ENCODE measurements around the gene KLHDC4.
"Not testable (repeated sequence)": the region's sequence is repeated elsewhere in the genome, so short reads cannot be mapped to it uniquely, and the experiment has no call there.

The KLHDC4 gene

DNA sequence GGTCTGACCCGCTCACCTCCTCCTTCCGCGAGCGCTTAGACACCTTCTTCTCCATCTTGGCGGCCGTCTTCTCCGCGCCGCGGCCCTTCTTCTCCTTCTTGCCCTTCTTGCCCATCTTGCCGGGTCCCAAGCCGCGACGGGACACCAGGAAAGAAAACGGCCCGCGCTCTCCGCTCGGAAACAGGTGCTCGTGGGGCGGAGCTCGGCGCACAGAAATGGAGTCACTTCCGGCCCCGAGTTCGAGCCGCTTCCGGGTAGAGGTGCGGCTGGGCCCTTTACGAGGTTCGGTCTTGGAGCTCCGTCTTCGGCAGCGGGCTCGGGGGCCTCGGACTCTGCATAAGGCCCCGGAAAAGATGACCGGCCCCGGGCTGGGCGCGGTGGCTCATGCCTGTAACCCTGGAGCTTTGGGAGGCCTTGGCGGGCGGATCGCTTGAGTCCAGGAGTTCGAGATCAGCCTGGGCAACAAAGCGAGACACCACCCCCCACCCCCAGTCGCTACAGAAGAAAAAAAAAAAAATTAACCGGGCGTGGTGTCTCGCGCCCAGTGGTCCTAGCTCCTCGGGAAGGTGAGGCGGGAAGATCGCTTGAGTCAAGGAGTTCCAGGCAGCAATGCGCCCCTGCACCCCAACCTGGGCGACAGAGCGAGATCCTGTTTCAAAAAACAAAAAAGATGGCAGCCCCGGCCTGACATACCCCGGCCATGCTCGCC is at the start of gene KLHDC4:
TSS of gene KLHDC4 (minus strand) at position 211 of the 709 bp plus-strand sequence. CDS start at position 115, 96 bp downstream.
- peak within 1 kb of the TSS; percentile 71 for H3K27ac ChIP-seq
- DNase-seq (ENCODE audit: low read depth, low spot score), result peak; percentile 50

DNA sequence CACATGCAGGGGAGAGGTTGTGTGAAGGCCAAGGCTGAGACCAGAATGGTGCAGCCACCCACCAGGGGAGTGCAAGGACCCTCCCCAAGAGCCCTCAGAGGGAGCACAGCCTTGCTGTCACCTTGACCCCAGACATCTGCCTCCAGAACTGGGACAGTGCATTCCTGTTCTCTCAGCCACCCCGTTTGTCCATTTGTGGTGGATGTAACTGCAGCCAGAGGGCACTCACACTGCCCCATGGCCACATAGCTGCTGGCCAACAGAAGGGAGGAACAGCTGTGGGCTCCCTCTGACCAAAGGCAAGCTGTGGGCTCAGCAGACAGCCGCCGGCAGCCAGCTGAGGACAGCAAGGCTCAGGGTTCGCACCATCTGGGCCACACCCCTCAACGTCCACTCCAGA is 49.8 kb upstream of the KLHDC4 start:
- H3K27ac ChIP-seq, result no peak overlapping the region
- DNase-seq (ENCODE audit: low read depth, low spot score), result no peak

DNA sequence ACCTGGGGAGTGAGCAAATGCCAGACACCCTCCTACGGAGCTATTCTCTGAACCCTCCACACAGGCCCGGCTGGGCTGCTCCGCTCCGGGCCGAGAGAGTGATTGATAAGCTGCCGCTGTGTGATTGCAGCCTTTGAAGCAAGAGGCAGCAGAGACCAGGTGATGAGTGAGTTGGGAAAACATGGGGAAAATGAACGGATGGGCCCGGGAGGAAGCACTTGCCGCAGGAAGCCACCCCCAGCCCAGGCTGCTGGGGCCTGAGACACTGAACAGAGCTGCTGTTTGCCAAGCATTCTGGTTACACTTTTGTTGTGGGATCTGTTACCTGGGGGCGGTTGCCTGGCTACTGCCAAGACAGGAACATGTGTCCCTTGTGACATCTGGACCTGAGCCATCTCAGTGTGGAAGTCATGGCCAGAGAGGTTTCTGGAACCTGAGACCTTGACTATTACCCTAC is 46.4 kb upstream of the KLHDC4 start:
- no peak overlapping the region for H3K27ac ChIP-seq
- DNase-seq (ENCODE audit: low read depth, low spot score), result no peak

DNA sequence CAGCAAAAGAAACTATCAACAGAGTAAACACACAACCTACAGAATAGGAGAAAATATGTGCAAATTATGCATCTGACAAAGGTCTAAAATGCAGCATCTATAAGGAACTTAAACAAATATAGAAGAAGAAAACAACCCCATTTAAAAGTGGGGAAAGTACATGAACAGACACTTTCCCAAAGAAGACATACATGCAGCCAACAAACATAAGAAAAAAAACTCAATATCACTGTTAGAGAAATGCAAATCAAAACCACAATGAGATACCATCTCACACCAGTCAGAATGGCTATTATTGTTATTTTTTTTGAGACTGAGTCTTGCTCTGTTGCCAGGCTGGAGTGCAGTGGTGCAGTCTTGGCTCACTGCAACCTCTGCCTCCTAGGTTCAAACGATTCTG is 45.7 kb upstream of the KLHDC4 start:
- not testable (repeated sequence) for DNase-seq (ENCODE audit: low read depth, low spot score); H3K27ac ChIP-seq

DNA sequence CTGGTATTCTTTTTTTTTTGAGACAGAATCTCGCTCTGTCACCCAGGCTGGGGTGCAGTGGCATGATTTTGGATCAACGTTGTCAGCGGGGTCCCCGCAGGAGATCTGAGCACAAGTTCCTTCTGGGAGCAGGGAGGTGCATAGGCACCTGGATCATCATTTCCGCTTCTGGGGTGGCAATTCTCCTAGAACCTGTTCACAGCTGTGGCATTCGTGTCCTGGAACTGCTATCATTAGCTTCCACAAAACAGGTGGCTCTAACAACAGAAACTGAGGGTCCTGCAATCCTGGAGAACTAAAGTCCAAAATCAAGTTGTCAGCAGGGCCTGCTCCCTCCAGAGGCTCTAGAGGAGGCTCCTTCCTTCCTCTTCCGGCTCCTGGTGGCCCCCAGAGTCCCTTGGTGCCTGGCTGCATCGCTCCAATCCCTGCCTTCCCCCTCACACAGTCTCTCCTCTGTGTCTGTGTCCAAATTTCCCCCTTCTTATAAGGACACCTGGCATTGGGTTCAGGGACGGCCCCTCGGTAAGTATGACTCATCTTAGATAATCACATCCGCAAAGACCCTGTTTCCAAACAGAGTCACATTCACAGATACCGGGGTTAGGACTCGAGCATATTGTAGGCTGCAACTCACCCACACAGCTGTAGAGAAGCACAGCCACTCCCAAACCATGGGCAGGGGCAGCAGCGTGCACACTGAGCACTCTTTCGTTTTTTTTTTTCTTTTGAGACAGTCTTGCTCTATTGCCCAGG is 43.5 kb upstream of the KLHDC4 start:
- DNase-seq (ENCODE audit: low read depth, low spot score), result no peak
- H3K27ac ChIP-seq, result no peak overlapping the region

DNA sequence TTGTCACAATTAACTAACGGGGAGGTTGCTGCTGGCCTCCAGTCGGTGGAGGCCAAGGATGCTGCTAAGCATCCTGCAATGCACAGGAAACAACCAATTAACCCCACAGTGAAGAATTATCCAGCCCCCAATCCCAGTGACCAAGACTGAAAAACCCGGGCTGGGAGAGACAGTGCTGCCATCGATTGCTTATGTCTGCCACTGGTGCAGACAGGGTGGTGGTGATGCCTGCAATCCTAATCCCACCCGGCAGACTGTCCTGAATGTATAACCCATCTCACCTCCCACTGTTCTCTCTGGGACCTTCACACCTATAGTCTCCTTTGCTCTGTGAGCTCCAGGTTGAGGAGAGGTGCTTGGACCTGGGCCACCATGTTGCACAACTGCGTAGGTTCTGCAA is 42.3 kb upstream of the KLHDC4 start:
- peak overlapping the region; percentile 99 for H3K27ac ChIP-seq
- DNase-seq (ENCODE audit: low read depth, low spot score), result no peak

DNA sequence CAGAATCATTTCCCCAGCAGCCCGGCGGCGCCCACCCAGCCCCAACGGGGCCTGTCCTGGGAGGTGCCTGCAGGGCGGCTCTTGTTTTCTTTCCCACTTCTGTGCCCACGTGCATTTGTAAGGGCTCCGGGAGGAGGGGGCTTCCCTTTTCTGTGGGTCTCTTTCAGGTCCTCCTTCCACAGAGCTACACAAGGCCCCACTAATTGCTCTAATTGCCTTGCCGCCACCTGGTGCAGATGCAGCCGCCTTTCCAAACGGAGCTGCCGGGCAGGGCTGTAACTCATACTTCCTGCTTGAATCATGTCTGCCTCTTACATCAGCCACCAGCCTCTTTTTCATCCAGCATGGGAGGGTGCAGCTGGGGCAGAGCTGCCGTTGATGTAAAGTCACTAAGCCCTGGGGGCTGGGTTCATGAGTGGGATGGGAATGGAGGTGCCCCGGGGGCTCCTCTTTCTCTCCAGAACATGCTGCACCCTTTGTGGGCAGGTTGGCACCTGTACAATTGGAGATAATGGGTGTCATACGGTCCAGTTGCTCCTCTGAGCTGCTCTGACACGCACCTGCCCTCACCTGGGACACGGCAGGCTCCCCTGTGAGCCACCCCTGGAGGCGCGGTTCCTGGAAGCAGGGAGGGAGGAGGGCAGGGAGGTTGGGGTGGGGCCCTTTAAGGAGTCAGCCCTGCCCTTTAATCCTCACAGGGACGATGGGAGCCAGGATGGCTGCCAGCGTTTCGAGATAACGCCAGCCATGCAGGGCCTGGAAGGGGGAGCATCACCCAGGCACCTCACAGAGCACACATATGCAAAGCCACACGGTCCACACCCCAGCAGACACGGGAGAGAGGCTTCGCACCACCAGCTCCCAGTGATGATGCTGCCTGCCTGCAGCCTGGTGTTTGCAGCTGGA is 41.1 kb upstream of the KLHDC4 start:
- peak; percentile 92 for DNase-seq (ENCODE audit: low read depth, low spot score)
- peak overlapping the region; percentile 99 for H3K27ac ChIP-seq

DNA sequence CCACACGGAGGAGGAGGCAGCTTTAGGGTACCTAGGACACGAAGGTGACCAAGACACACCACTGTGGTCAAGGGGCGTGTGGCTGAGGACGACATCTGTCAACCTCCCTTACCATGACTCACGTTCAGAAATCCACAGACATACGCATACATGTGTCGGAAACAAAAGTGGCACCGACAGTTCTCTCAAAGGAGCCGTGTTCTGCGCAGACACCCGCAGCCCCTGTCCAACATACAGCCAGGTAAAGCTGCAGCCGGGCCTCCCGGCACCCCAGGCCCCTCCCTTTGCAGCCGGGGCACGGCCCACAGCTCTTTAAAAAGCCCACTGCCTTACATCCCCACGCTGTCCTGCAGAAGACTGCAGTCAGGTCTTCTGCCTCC is 40.5 kb upstream of the KLHDC4 start:
- H3K27ac ChIP-seq, result peak overlapping the region; percentile 99
- DNase-seq (ENCODE audit: low read depth, low spot score), result no peak

DNA sequence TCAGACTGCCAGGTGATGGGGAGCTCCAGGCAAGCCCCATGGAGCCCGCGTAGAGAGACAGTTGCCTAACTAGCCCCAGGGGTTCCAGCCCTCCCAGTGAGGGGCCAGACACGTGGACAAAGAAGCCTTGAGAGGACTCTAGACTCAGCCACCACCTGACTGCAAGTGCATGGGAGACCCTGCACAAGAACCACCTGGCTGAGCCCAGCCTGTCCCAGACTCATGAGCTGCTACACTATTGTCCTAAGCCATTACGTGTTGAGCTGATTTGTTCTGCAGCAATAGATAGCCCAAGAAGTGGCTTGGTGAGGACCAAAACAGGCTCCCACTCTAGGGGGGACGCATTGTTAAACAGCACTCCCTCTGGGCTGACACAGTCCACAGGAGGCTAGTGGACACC is 37.6 kb upstream of the KLHDC4 start:
- peak overlapping the region; percentile 99 for H3K27ac ChIP-seq
- no peak for DNase-seq (ENCODE audit: low read depth, low spot score)

DNA sequence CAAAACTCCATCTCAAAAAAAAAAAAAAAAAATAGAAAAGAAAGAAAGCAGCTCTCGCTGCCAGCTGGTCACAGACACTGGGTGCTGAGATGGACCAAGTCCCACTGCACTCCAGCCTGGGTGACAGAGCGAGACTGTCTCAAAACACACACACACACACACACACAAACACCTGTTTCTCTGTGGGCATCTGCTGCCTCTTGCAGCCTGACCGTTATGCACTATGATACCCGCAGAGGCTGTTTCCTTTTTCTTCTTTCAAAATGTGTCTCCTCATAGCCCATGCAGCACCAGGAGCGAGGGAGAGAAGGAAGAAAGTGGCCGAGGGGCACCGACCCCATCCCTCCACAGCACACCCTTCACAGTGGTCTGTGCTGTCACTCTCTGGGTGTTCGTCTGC is 36.9 kb upstream of the KLHDC4 start:
- no peak for DNase-seq (ENCODE audit: low read depth, low spot score)
- no peak overlapping the region for H3K27ac ChIP-seq

DNA sequence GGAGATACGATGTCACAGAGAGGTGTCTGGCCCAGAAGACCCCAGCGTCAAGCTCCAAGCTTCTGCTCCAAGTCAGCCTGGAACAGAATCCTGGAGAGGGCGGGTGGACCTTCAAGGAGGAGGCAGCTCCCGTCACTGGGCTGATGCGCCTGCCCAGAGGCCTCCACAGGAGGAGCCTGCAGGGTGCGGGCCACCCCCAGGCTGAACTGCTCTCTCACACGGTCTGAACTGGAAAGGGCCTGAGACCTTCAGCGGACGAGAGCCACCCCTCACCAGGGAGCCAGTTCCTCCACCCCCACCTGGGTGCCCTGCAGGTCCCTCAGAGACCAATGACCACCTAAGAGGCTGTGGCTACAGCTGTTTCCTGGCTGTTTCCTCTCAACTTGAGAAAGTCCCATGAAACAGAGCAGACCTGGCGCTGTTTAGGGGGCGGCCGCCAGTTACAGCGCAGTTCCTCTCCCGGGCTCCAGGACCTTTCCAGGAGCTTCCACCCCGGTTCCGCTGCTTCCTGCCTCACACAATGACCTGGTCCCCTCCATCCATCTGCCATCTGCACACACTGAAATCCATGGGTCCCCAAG is 36.0 kb upstream of the KLHDC4 start:
- H3K27ac ChIP-seq, result no peak overlapping the region
- DNase-seq (ENCODE audit: low read depth, low spot score), result no peak

DNA sequence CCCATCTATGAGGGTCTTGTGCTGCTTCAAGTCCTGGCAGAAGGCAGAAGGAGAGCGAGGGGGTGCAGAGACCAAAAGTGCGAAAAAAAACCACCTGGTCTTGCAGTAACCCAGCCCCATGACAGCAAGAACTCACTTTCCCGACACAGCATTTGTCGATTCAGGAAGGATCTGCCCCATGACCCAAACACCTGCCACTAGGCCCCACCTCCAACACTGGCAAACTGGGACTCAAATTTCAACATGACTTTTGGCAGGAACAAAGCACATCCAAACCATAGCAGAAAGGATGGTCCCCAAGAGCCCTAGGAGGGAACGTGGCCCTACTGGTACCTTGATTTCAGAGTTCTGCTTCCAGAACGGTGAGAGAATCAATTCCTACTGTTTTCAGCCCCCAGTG is 34.7 kb upstream of the KLHDC4 start:
- no peak for DNase-seq (ENCODE audit: low read depth, low spot score)

DNA sequence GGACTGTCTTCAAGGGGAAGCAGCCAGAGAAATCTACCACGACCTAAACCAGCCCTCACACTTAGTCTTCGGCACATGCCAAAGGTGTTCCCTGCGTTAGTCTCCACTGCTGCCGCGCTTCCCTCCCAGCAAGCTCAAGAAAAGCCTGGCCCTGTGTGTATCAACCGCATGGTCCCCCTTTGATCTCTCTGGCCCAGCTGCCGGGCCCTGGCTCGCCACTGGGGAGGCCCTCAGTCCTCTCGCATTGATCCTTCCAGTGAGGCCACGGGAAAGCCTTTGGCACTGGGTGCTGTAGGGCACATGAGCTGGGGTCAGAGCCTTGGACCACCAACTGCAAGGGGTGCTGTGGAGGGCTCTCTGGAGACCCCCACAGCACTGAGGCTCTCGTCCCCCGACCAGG is 29.6 kb upstream of the KLHDC4 start:
- no peak for DNase-seq (ENCODE audit: low read depth, low spot score)
- no peak overlapping the region for H3K27ac ChIP-seq

More for the DNA sequence above, 34.7 kb upstream of the KLHDC4 start:
- H3K27ac ChIP-seq, result no peak overlapping the region

DNA sequence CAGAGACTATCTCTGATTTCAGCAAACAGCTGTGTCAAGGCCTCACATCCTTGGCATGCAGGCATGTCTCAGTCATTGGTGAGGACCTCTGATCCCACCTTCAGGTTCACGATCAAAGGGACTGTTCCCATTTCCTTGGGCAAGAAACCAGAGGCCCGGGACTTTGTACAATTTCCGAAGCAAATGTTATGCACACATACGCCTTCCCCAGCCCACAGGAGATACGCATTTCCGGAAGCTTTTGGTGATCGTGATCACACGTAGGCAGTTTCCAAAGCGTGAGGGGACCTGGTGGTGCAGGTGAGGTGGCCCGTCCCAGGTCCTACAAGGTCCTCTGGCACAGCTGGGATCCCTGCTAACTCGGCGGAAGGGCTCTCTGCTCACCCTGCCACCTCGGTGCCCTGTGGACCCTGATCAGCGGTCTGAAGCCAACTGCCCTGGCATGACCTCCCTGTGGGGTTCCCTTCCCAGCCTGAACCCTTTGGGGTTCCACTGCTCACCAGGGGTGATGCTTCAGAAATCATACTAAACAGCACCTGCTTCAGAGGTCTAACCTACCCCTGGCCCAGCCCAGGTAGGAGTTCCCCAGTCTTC is 28.8 kb upstream of the KLHDC4 start:
- H3K27ac ChIP-seq, result no peak overlapping the region
- DNase-seq (ENCODE audit: low read depth, low spot score), result no peak

DNA sequence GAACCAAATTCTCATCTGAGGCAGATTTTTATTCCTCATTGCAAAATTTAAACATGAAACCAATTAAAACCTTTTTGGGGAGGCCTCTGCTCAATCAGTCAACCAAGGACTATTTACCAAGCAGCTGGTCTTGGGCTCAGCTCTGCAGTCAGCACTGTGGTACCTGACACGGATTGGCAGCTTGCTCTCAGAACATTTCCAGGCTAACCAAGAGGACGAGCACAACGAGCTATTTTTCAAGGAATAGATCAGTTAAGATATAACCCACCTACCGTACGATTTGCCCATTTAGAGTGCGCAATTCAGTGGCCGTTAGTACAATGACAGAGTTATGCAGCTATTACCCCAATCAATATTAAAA is 26.4 kb upstream of the KLHDC4 start:
- no peak for DNase-seq (ENCODE audit: low read depth, low spot score)
- peak overlapping the region; percentile 99 for H3K27ac ChIP-seq

DNA sequence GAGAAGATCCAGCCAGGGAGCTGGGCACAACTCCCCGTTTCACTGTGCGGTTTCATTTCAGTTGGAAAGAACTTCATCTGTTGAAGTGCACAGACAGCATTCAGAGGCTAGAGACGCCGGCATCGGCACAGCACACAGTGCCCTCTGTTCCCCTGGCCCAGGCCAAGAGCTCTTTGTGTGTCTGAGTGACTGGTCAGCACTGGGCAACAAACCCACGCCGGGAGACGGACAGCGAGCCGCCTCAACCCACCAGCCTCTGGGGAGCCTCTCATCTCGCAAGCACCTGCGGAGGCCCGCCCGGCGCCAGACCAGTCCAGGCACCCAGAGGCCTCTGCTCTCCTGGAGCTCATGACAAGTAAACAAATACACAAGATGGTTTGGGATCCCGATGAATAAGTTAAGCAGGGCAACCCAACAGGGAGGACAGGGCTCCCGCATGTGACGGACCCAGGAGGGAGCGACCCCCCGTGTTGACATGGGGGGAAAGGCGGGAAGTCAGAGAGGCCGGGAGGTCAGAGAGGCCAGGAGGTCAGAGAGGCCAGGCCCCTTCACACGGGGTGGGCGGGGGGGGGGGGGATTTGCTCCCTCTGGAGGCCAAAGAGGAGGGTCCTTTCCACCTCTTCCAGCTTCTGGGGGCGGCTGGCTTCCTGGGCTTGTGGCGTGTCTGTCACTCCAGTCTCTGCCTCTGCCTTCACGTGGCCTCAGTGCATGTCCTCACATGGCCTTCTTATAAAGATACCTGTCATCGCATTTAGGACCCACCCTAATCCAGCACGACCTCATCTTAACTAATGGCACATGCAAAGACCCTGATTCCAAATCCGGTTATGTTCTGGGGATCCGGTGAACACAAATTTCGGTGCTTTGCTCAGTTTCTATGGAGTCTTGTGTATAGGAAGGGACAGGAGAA is 25.8 kb upstream of the KLHDC4 start:
- no peak for DNase-seq (ENCODE audit: low read depth, low spot score)
- H3K27ac ChIP-seq, result peak overlapping the region; percentile 99

DNA sequence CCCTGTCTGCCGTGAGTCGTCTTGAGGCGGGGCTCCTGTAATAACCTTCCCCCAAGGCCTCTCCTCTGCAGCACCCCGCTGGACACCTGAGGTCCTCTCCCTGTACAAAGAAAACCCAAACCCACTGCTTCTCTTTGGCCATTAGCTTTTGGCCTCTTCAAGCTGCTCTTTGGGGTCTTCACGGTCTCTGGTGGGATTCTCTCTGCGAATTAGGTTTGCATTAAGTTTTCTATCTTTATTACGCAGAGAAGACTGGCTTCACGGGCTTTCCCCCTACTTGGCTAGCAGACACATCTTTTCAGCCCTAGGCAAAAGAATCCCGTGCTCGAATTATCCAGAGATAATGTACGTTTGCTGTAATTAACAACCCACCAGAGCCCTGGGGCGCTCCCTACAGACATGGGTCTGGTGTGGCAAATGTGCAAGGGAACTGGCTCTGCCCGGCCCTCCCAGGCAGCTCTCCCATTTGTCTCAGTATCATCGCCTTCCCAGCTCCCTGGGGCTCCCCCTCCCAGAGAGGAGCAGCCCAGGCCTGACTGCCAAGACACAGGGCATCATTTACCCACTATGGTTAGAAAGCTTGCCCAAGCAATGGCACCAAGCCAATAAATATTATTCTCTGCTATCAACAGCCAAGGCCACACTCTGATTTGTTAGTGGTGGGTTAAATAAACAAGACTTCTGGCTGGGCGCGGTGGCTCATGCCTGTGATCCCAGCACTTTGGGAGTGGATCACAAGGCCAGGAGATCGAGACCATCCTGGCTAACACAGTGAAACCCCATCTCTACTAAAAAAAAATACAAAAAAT is 24.7 kb upstream of the KLHDC4 start:
- H3K27ac ChIP-seq, result peak overlapping the region; percentile 99
- no peak for DNase-seq (ENCODE audit: low read depth, low spot score)

All from epithelial cell of prostate (primary cell).